ENCODE data around the gene TTLL4.

The TTLL4 gene

GRCh38 chr2:218781691-218782527, 71.3 kb downstream of the TTLL4 start, which contains the start of gene CYP27A1:
CYP27A1 (plus strand) TSS chr2:218782147; CDS start chr2:218782183, 36 bp downstream.
- TF ChIP-seq CTCF (IDR thresholded peaks at IDR 0.05; ENCODE audit: low read length, missing control alignments), result no peak
- peak; percentile 14 for DNase-seq (ENCODE audit: low read depth)
- H3K4me3 ChIP-seq (replicated peaks; ENCODE audit: low read depth, low read length), result peak within 1 kb of the TSS; percentile 51

GRCh38 chr2:218782528-218782844, 71.9 kb downstream of the TTLL4 start:
- H3K4me3 ChIP-seq (replicated peaks; ENCODE audit: low read depth, low read length), result peak overlapping the region; percentile 51
- TF ChIP-seq CTCF (IDR thresholded peaks at IDR 0.05; ENCODE audit: low read length, missing control alignments), result no peak

GRCh38 chr2:218783688-218784087, 73.1 kb downstream of the TTLL4 start:
- no peak overlapping the region for H3K4me3 ChIP-seq (replicated peaks; ENCODE audit: low read depth, low read length)
- DNase-seq (ENCODE audit: low read depth), result no peak
- no peak for TF ChIP-seq CTCF (IDR thresholded peaks at IDR 0.05; ENCODE audit: low read length, missing control alignments)

More at GRCh38 chr2:218782528-218782844, 71.9 kb downstream of the TTLL4 start:
- DNase-seq (ENCODE audit: low read depth), result no peak

GRCh38 chr2:218785103-218785502, 74.5 kb downstream of the TTLL4 start:
- TF ChIP-seq CTCF (IDR thresholded peaks at IDR 0.05; ENCODE audit: low read length, missing control alignments), result no peak
- no peak overlapping the region for H3K4me3 ChIP-seq (replicated peaks; ENCODE audit: low read depth, low read length)
- no peak for DNase-seq (ENCODE audit: low read depth)

- no peak for DNase-seq (ENCODE audit: low read depth)
- TF ChIP-seq CTCF (IDR thresholded peaks at IDR 0.05; ENCODE audit: low read length, missing control alignments), result no peak
- no peak overlapping the region for H3K4me3 ChIP-seq (replicated peaks; ENCODE audit: low read depth, low read length)
These were observed 75.5 kb downstream of the TTLL4 start for GRCh38 chr2:218786133-218786532.

GRCh38 chr2:218788529-218789255, 78.1 kb downstream of the TTLL4 start:
- H3K4me3 ChIP-seq (replicated peaks; ENCODE audit: low read depth, low read length), result no peak overlapping the region
- no peak for TF ChIP-seq CTCF (IDR thresholded peaks at IDR 0.05; ENCODE audit: low read length, missing control alignments)
- DNase-seq (ENCODE audit: low read depth), result no peak

Measured in fibroblast of pulmonary artery (primary cell).